Tongue (tissue), 3 donors: ENCODE data around the gene MFSD8. TPM values are rescaled to one million over a fixed set of nuclear protein-coding genes. Genes with fewer than 3 reads are reported as not detected.
A peak's percentile ranks its signal among the peaks of the same experiment; 100 is the strongest.
"Not testable (repeated sequence)": the region's sequence is repeated elsewhere in the genome, so short reads cannot be mapped to it uniquely, and the experiment has no call there.

ENCODE experiments used
- DNase-seq: peaks from one replicate; pipeline ENCODE4 v3.0.0-alpha.2; 2015
- small RNA-seq: library from RNA; depleted of rRNA; stranded (forward); fragments of <200 nt; gene quantifications from one replicate; pipeline ENCODE3, GENCODE V24; 2014; ENCODE audit warnings: low replicate concordance
- total RNA-seq: library from RNA; depleted of rRNA; stranded (reverse); fragments of >200 nt; gene quantifications from one replicate; pipeline ENCODE4 v1.2.3, GENCODE V29; 2014

MFSD8 gene
- total RNA-seq, 1 donor from 2014 or later = 31.6 TPM

DNA sequence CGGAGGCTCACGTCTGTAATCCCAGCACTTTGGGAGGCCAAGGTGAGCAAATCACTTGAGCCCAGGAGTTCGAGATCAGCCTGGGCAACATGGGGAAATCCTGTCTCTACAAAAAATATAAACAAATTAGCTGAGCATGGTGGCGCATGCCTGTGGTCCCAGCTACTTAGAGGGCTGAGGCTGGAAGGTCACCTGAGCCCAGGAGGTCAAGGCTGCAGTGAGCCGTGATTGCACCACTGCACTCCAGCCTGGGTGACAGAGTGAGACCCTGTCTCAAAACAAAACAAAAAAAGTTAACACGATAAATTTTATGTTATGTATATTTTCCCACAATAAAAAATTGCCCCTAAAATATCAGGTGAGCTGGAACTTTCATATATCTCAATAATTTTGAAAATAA is 33.1 kb downstream of the MFSD8 start:
- DNase-seq = not testable (repeated sequence)

GRCh38 chr4:127930175-127930574 is 34.8 kb downstream of the MFSD8 start:
- no peak for DNase-seq

DNA sequence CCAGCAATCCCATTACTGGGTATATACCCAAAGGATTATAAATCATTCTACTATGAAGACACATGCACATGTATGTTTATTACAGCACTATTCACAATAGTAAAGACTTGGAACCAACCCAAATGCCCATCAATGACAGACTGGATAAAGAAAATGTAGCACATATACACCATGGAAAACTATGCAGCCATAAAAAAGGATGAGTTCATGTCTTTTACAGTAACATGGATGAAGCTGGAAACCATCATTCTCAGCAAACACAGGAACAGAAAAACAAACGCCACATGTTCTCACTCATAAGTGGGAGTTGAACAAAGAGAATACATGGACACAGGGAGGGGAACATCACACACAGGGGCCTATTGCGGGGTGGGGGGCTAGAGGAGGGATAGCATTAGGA is 39.3 kb downstream of the MFSD8 start:
- DNase-seq = not testable (repeated sequence)

GRCh38 chr4:127922226-127922625 is 42.7 kb downstream of the MFSD8 start:
- DNase-seq = no peak

DNA sequence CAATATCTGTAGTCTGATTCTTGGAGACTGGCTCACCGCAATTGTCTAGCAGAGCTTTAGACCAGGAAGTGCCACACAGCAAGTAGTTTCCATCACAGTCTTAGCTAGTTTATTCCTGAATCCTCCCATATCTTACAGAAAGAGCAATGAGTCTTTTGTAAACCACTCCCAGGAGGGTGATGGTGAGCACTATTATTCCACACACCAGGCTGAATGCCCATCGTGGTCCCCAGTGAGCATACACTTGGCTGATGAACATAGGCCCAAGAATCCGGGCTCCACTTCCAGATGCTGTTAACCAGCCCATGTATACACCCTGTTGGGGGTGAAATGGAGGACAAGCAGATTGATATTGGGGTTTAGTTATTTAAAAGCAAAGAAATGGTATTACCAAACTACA is 44.5 kb downstream of the MFSD8 start:
- DNase-seq = no peak

GRCh38 chr4:127917151-127917550 is 47.8 kb downstream of the MFSD8 start:
- peak; percentile 20 for DNase-seq

- no peak for DNase-seq
Measured at GRCh38 chr4:127916512-127916911, 48.5 kb downstream of the MFSD8 start.

DNA sequence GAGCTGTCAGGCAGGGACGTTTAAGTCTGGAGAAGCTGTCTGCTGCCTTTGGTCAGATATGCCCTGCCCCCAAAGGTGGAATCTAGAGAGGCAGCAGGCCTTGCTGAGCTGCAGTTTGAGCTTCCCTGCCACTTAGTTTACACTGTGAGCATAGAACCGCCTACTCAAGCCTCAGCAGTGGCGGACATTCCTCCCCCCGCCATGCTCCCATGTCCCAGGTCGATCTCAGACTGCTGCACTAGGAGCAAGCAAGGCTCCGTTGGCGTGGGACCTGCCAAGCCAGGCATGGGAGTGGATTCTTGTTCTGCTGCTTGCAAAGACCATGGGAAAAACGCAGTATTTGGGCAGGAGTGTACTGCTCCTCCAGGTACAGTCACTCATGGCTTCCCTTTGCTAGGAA is 59.9 kb downstream of the MFSD8 start:
- DNase-seq = no peak

- DNase-seq = not testable (repeated sequence)
Measured at GRCh38 chr4:127899682-127900081, 65.3 kb downstream of the MFSD8 start.

- DNase-seq = no peak
Measured at GRCh38 chr4:127896528-127896927, 68.4 kb downstream of the MFSD8 start.

DNA sequence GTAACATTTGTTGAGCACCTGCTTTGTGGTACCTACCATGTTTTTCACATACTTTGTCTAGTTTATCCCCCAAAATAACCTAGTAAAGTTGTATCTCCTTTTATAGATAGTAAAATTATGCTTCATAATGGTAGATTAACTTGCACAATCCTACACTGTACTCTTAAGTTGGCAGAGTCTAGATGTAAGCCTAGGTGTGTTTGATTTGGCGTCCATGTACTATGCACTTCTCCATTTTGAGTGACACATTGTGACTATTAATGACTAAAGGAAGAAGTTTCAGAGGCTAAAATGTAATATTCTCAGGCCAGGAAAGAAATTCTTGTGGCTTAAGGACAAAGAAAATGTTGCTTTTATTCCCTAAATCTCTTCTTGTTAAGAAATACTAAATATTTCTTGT is 68.9 kb downstream of the MFSD8 start:
- DNase-seq = no peak

GRCh38 chr4:127889903-127890302 is 75.1 kb downstream of the MFSD8 start:
- no peak for DNase-seq

- DNase-seq = no peak
Measured at GRCh38 chr4:127888559-127888958, 76.4 kb downstream of the MFSD8 start.

- DNase-seq = no peak
Measured at GRCh38 chr4:127881563-127881864, 83.5 kb downstream of the MFSD8 start.

- DNase-seq = peak; percentile 99
Measured at GRCh38 chr4:127880763-127881562, 84.0 kb downstream of the MFSD8 start, which contains the start of gene PLK4. TSS of gene PLK4 (plus strand) at chr4:127880893. CDS start at chr4:127881135, 242 bp downstream.

DNA sequence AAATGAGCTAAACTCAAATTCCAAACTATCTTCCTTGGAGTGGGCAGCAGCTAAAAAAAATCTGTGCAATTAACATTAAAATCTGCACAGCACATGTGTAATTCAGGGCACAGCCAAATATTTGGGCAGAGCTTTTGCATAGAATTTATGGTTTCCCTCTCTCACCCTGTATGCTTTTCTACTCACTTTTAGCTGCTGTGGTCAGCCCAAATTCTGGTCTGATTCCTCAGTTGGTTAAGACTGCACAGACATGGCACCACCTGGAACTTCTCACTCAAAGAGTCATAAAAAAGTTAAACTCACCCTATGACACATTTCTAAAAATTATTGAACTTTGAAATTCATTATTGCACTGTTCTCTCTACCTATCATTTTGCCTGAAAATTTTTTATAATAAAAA is 89.2 kb downstream of the MFSD8 start:
- DNase-seq = no peak

GRCh38 chr4:127870688-127871087 is 94.3 kb downstream of the MFSD8 start:
- peak; percentile 5 for DNase-seq

DNA sequence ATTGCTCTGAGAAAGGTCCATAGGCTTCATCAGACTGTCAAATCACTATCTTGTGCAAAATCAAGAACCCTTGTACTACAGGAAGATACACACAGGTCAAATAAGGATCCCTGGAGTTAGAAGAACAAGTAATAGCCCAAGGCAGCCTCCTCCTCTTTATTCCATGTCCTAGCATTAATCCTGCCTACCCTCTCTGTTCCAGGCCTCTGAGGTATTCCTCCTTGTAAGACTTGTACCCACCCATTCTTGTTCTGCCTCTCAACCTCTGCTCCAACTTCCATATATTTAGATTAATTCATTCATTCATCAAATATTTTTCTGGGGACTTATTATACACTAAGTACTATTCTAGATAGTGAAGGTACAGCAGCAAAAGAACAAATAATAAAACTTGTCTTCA is 94.7 kb downstream of the MFSD8 start:
- no peak for DNase-seq

- DNase-seq = no peak
Measured at GRCh38 chr4:127868196-127868595, 96.8 kb downstream of the MFSD8 start.

Small RNA genes lying within 50 kb of the gene (small RNA-seq; reads per million reads assigned to genes)
- gene RNU6-583P = not detected

Other genes with a start within 250 kb of the MFSD8 start
- not detected for gene SLC25A31, start 234.8 kb downstream of the MFSD8 start, total RNA-seq
- gene HSPA4L, start 182.9 kb downstream of the MFSD8 start, total RNA-seq = 11.8 TPM
- gene PLK4, start 84.3 kb downstream of the MFSD8 start, total RNA-seq = 11.5 TPM
- gene ABHD18, start 233 bp upstream of the MFSD8 start, total RNA-seq = 20.7 TPM
- 32.5 TPM for gene LARP1B, start 96.1 kb upstream of the MFSD8 start, total RNA-seq